Sigmoid colon (tissue), 7 donors: ENCODE measurements around the gene NLGN1. TPM values are rescaled to one million over a fixed set of nuclear protein-coding genes. Genes with fewer than 3 reads are reported as not detected.
A peak's percentile ranks its signal among the peaks of the same experiment; 100 is the strongest.

Source experiments
- DNase-seq: peaks from one replicate; pipeline ENCODE4 v3.0.0-alpha.2; 2019
- H3K27ac ChIP-seq, 4 donors: fragments of 200-600 bp; sonication (generic); one replicate each; pipeline ENCODE4 v1.5.1; 2016 to 2019; ENCODE audit warnings: mild to moderate bottlenecking in 1 of 4
- H3K27me3 ChIP-seq, 3 donors: fragments of 200-600 bp; sonication (generic); one replicate each; pipeline ENCODE4 v1.5.1; 2019; ENCODE audit warnings: mild to moderate bottlenecking in 1 of 3
- H3K36me3 ChIP-seq, 4 donors: fragments of 200-600 bp; sonication (generic); one replicate each; pipeline ENCODE4 v1.5.1; 2016 to 2019
- H3K4me1 ChIP-seq, 4 donors: fragments of 200-600 bp; sonication (generic); one replicate each; pipeline ENCODE4 v1.5.1; 2017 to 2019
- H3K4me3 ChIP-seq, 4 donors: fragments of 200-600 bp; sonication (generic); one replicate each; pipeline ENCODE4 v1.5.1; 2017 to 2019; ENCODE audit warnings: mild to moderate bottlenecking in 2 of 4, moderate library complexity in 1 of 4
- H3K9me3 ChIP-seq, 4 donors: fragments of 200-600 bp in 3 of 4; sonication (generic) in 3 of 4; one replicate each; pipeline versions ENCODE4 v1.5.1 to v1.6.1; 2013 to 2019
- EP300 ChIP-seq, 4 donors: sonication (generic); formaldehyde crosslinking; IDR thresholded peaks; one replicate each; pipeline ENCODE4 v1.6.1; 2017; ENCODE audit warnings: antibody characterized with exemption in 4 of 4
- POLR2A ChIP-seq, 2 donors: fragments of 450-650 bp; IDR thresholded peaks; one replicate each; pipeline ENCODE4 v1.6.1; 2016; ENCODE audit warnings: antibody characterized with exemption in 2 of 2, mild to moderate bottlenecking in 2 of 2, moderate library complexity in 2 of 2
- POLR2AphosphoS5 ChIP-seq, 4 donors: sonication (generic); formaldehyde crosslinking; IDR thresholded peaks; one replicate each; pipeline ENCODE4 v1.6.1; 2017; ENCODE audit warnings: antibody characterized with exemption in 4 of 4
- WGBS, 2 donors: extraction: QIAGEN DNeasy Blood & Tissue Kit; methylation state at CpG; one replicate each; pipeline ENCODE4 v1.1.7; 2013; 5-methylcytosine and 5-hydroxymethylcytosine counted together
- intact Hi-C: fragments of 100-400 bp; cut with DNase I; formaldehyde crosslinking; loops from one replicate; pipeline ENCODE4 v1.15.1; 2023
- polyA plus RNA-seq, 3 donors: library from polyadenylated mRNA; stranded (reverse); fragments of 200-250 nt; gene quantifications; one replicate each; pipeline ENCODE4 v1.2.3, GENCODE V29; 2013
- total RNA-seq, 4 donors: library from RNA; depleted of rRNA; stranded (reverse); fragments of >200 nt; gene quantifications; one replicate each; pipeline ENCODE4 v1.1.0, GENCODE V29; 2016
- TF ChIP-seq, protein P1 (sequence below), 4 experiments: fragments of 450-650 bp in 3 of 4; fragments of 200-600 bp in 1 of 4; IDR thresholded peaks; one replicate each; pipeline ENCODE4 v1.5.1; 2016 to 2019; ENCODE audit warnings: antibody characterized with exemption in 4 of 4, mild to moderate bottlenecking in 3 of 4, moderate library complexity in 2 of 4
- donor health status: healthy with polysubstance abuse.
- donor health status: Bipolar disorder and iron deficiency.
- donor health status: healthy.

The NLGN1 gene
- total and polyA plus RNA-seq, 7 donors: under 0.01 to 33.5 (median 28.3) TPM; not detected in 1

DNA sequence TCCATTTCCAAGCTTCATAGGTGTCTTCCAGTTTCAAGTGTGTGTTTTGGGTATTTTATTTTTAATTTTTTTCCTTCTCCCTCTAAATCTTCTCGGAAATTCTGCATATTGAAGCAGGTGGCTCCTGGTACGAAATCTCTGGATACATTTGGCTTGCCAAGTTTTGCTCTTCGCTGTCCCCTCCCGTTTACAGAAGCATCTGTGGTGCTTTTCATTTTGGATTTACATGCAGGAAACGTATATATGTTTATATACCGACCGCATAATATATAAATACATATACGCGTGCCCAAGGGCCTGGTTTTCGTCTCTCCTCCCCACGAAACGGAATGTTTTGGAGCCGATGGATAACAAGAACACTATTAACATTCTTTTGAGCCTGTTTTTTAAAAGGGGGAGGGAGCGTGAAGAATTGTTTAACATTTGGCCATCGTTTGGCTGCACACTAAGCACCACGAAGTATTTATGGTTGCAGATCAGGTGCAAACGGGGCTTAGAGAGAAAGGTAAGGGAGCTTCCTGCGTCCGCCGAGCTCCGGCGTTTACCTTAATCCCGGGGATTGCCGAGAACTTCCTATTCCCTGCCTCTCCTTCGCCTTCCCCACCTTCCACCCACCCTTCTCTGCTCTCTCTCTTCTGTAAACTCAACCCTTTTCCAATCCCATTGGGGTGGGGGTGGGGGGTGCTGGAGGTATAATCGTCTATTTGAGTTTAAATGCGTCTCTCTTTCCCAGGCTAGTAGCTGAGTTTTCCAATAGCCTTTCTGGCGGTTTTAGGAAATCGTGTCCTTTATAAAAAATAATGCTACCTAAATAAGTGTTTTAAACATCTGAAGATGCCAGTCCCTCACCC, 1.1 kb upstream of the NLGN1 start:
- peak overlapping the region; percentile 86 to 94 (median 90) for H3K27ac ChIP-seq
- H3K27me3 ChIP-seq: peaks cover 0 to 4% (median 0%) of the 10 kb centered on the region in 3 donors
- no peaks in the 10 kb centered on the region for H3K36me3 ChIP-seq
- no peak for DNase-seq
- peak overlapping the region; percentile 75 to 92 (median 80) for H3K4me3 ChIP-seq
- TF ChIP-seq, protein P1, sequence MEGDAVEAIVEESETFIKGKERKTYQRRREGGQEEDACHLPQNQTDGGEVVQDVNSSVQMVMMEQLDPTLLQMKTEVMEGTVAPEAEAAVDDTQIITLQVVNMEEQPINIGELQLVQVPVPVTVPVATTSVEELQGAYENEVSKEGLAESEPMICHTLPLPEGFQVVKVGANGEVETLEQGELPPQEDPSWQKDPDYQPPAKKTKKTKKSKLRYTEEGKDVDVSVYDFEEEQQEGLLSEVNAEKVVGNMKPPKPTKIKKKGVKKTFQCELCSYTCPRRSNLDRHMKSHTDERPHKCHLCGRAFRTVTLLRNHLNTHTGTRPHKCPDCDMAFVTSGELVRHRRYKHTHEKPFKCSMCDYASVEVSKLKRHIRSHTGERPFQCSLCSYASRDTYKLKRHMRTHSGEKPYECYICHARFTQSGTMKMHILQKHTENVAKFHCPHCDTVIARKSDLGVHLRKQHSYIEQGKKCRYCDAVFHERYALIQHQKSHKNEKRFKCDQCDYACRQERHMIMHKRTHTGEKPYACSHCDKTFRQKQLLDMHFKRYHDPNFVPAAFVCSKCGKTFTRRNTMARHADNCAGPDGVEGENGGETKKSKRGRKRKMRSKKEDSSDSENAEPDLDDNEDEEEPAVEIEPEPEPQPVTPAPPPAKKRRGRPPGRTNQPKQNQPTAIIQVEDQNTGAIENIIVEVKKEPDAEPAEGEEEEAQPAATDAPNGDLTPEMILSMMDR (IDR thresholded peaks at IDR 0.05): no peak
- TF ChIP-seq POLR2AphosphoS5 (IDR thresholded peaks at IDR 0.05): peak in 1 of 4 donors; percentile 4
- 1% methylated on average over 29 of the region's 29 CpGs for WGBS, 2 donors
- no peaks in the 10 kb centered on the region for H3K9me3 ChIP-seq
- peaks cover 0 to 25% (median 16%) of the 10 kb centered on the region in 4 donors for H3K4me1 ChIP-seq
- intact Hi-C loops: loop anchor here (2.0 to 5.0 kb wide), 2 partner anchors 156 to 1044 kb away; no protein-coding TSS in a partner anchor

DNA sequence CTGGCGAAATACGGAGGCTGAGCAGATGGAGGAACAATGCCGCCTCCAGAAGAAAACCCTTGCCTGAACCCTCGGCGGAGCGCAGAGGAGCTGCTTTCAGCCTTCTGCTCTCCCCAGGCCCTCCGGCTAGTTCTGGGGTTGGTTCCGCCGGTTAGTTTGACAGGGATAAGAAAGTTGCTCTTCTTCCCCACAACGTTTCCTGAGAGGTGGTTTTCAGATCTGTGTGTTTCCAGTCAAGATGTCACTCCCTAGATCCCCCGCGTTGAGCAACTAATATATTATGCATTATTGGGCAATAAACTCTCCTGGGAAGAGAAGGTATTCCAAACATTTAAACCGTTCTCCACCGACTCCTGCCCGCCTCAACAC, 551 bp downstream of the NLGN1 start:
- WGBS, 2 donors: 2 to 8% methylated on average over 15 of the region's 15 CpGs
- peak overlapping the region; percentile 86 to 94 (median 90) for H3K27ac ChIP-seq
- DNase-seq: no peak
- no peak for TF ChIP-seq EP300 (IDR thresholded peaks at IDR 0.05)
- TF ChIP-seq POLR2AphosphoS5 (IDR thresholded peaks at IDR 0.05): no peak
- TF ChIP-seq, protein P1 (IDR thresholded peaks at IDR 0.05): no peak
- TF ChIP-seq POLR2A (IDR thresholded peaks at IDR 0.05): no peak
- H3K27me3 ChIP-seq: peaks cover 0 to 4% (median 0%) of the 10 kb centered on the region in 3 donors
- H3K4me1 ChIP-seq: peaks cover 0 to 25% (median 16%) of the 10 kb centered on the region in 4 donors
- H3K36me3 ChIP-seq: no peaks in the 10 kb centered on the region
- H3K9me3 ChIP-seq: no peaks in the 10 kb centered on the region
- H3K4me3 ChIP-seq: peak overlapping the region; percentile 75 to 92 (median 80)
- intact Hi-C loops: loop anchor here (5.0 kb wide), 1 partner anchor 154 kb away; no protein-coding TSS in a partner anchor

DNA sequence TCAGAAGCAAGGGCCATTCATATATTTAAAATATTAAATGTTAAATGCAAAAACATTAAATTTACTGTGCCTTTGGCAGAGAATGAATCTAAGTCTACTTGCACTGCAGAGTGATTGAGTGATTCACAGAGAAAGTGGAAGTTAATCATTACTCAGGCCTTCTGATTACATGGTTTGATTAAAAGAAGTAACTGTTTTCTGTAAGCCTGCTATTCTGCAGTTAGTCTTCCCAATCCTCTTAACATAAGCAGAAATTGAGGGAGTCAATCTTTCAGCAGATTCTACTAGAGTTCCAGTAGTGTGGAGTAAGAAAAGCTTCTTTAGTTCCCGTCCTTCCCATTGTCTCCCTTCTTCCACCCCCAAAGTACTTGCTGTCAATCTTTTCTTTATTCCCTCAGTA, 1.5 kb downstream of the NLGN1 start:
- Histone ChIP-seq H3K27ac (peak overlapping the region; percentile 86 to 94 (median 90)), H3K4me1 (peaks cover 0 to 29% (median 16%) of the 10 kb centered on the region in 4 donors), H3K27me3 (no peaks in the 10 kb centered on the region), H3K9me3 (no peaks in the 10 kb centered on the region), H3K4me3 (peak overlapping the region in 1 of 4 donors; percentile 92), H3K36me3 (no peaks in the 10 kb centered on the region)
- intact Hi-C loops: loop anchor here (5.0 kb wide), 1 partner anchor 153 kb away; no protein-coding TSS in a partner anchor
- TF ChIP-seq POLR2A (IDR thresholded peaks at IDR 0.05): no peak
- TF ChIP-seq, protein P1 (IDR thresholded peaks at IDR 0.05): no peak
- TF ChIP-seq EP300 (IDR thresholded peaks at IDR 0.05): no peak
- TF ChIP-seq POLR2AphosphoS5 (IDR thresholded peaks at IDR 0.05): no peak
- 38 to 74% methylated on average over 1 of the region's 1 CpG for WGBS, 2 donors
- no peak for DNase-seq

DNA sequence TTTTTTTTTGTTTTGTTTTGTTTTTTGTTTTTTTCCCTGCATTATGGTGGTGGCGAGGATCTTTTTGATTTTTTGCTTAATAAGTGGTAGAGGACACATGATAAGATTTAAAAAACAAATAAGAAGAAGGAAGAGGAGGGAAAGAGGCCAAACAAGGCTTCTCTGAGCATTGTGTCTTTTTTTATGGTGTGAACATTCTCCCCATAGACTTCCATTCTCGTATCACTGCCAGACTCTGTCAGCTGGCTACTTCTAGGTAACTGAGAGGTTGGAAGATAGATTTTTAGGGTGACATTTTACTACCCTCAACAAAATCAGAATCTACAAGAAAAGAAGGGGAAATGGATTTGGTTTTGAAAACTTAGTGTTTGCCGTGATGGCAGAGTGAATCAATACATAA, 3.8 kb downstream of the NLGN1 start:
- TF ChIP-seq POLR2AphosphoS5 (IDR thresholded peaks at IDR 0.05): no peak
- TF ChIP-seq POLR2A (IDR thresholded peaks at IDR 0.05): no peak
- 46 to 82% methylated on average over 3 of the region's 3 CpGs for WGBS, 2 donors
- Histone ChIP-seq H3K4me3 (no peak overlapping the region), H3K4me1 (peaks cover 0 to 22% (median 14%) of the 10 kb centered on the region in 4 donors), H3K27ac (no peak overlapping the region), H3K36me3 (no peaks in the 10 kb centered on the region), H3K27me3 (no peaks in the 10 kb centered on the region), H3K9me3 (no peaks in the 10 kb centered on the region)
- intact Hi-C loops: no loop called here
- DNase-seq: no peak

DNA sequence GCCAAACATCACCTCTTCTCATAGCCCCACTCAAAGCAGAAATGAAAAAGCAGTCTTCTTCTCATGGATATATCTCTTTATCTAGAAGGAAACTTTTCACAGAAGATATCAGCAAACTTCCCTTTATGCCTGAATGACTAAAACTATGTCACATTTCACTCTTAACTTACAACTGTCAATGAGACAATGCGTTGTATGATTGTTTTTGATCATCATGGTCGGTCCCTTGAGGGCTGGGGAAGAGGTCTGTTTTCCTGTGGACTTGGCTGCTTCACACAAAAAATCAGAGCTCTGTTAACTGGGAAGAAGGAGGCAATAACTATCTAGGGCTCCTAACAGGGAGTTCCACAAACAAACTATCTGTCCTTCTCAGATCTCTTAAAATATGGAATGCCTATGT, 5.1 kb downstream of the NLGN1 start:
- no peak for TF ChIP-seq POLR2A (IDR thresholded peaks at IDR 0.05)
- peaks cover 0 to 22% (median 14%) of the 10 kb centered on the region in 4 donors for H3K4me1 ChIP-seq
- H3K27me3 ChIP-seq: no peaks in the 10 kb centered on the region
- H3K9me3 ChIP-seq: no peaks in the 10 kb centered on the region
- 63 to 73% methylated on average over 2 of the region's 2 CpGs for WGBS, 2 donors
- DNase-seq: no peak
- no peak overlapping the region for H3K4me3 ChIP-seq
- H3K27ac ChIP-seq: no peak overlapping the region
- intact Hi-C loops: no loop called here
- H3K36me3 ChIP-seq: no peaks in the 10 kb centered on the region
